GM12878 (cell line): ENCODE results near the gene C3.

Source experiments
- BRCA1 ChIP-seq: IDR thresholded peaks from 2 replicates; pipeline ENCODE4 v1.6.1; 2011; ENCODE audit warnings: low read depth, low read length, improper control_type of control experiment
- CHD4 ChIP-seq: fragments of 200-600 bp; sonication (generic); IDR thresholded peaks from 2 replicates; pipeline ENCODE4 v1.6.1; 2016; ENCODE audit warnings: mild to moderate bottlenecking
- POLR2A ChIP-seq: IDR thresholded peaks from 2 replicates; pipeline ENCODE4 v1.6.1; 2011; ENCODE audit warnings: low read depth, mild to moderate bottlenecking, low read length
- RFX5 ChIP-seq: IDR thresholded peaks from 2 replicates; pipeline ENCODE4 v1.6.1; 2011; ENCODE audit warnings: low read depth, low read length, improper control_type of control experiment
- TAF1 ChIP-seq: IDR thresholded peaks from 2 replicates; pipeline ENCODE4 v1.6.1; 2011; ENCODE audit warnings: mild to moderate bottlenecking, low read depth, low read length, borderline replicate concordance
- ZNF274 ChIP-seq: IDR thresholded peaks from one replicate; pipeline ENCODE4 v1.8.0; 2011; ENCODE audit not compliant: insufficient read length, insufficient read depth
- TF ChIP-seq, protein P1 (sequence below): fragments of 450-650 bp; IDR thresholded peaks from 2 replicates; pipeline ENCODE4 v1.6.1; 2016; ENCODE audit warnings: mild to moderate bottlenecking, moderate library complexity, borderline replicate concordance
- TF ChIP-seq, protein P2 (sequence below), 3 experiments: IDR thresholded peaks in 2 of 3; conservative IDR thresholded peaks in 1 of 3; 2 replicates each; pipeline ENCODE4 v1.5.1; 2011; ENCODE audit warnings: low read depth in 3 of 3, low read length in 3 of 3, mild to moderate bottlenecking in 3 of 3, control low read depth in 2 of 3, moderate library complexity in 2 of 3, inconsistent platforms in 1 of 3, mixed read lengths in 1 of 3; ENCODE audit not compliant: control insufficient read depth in 2 of 3, insufficient read depth in 1 of 3; ENCODE audit errors: extremely low read depth in 1 of 3
- TF ChIP-seq, protein P3 (sequence below): IDR thresholded peaks from 2 replicates; pipeline ENCODE4 v1.6.1; 2012; ENCODE audit warnings: low read depth, low read length, improper control_type of control experiment

DNA sequence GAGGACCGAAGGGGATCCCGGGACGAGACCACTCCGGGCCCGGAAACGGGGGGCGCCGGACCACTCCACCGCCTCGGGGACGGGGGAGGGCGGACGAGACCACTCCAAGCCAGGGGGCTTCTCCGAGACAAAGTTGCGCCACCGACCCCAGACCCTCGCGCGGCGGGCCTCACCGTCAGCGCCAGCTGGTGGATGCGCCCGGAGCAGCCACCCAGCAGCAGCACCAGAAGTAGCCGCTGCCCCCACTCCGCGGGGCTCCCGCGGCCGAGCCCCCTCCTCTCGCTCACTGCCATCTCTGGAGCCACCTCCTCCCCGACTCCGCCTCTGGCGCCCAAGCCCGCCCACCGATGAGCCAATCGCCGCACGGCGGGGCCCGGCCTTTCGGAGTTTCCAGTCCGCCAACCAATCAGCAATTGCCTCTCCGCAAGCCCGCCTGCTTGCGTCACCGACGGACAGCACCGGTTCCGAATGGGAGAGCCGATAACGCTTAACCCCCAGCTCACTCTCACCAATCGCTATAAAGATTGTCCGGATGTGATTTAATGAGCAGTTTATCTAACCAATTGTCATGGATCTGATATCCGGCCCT, 16.9 kb upstream of the C3 start, which contains the start of gene GPR108:
- TF ChIP-seq, protein P1, sequence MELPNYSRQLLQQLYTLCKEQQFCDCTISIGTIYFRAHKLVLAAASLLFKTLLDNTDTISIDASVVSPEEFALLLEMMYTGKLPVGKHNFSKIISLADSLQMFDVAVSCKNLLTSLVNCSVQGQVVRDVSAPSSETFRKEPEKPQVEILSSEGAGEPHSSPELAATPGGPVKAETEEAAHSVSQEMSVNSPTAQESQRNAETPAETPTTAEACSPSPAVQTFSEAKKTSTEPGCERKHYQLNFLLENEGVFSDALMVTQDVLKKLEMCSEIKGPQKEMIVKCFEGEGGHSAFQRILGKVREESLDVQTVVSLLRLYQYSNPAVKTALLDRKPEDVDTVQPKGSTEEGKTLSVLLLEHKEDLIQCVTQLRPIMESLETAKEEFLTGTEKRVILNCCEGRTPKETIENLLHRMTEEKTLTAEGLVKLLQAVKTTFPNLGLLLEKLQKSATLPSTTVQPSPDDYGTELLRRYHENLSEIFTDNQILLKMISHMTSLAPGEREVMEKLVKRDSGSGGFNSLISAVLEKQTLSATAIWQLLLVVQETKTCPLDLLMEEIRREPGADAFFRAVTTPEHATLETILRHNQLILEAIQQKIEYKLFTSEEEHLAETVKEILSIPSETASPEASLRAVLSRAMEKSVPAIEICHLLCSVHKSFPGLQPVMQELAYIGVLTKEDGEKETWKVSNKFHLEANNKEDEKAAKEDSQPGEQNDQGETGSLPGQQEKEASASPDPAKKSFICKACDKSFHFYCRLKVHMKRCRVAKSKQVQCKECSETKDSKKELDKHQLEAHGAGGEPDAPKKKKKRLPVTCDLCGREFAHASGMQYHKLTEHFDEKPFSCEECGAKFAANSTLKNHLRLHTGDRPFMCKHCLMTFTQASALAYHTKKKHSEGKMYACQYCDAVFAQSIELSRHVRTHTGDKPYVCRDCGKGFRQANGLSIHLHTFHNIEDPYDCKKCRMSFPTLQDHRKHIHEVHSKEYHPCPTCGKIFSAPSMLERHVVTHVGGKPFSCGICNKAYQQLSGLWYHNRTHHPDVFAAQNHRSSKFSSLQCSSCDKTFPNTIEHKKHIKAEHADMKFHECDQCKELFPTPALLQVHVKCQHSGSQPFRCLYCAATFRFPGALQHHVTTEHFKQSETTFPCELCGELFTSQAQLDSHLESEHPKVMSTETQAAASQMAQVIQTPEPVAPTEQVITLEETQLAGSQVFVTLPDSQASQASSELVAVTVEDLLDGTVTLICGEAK = peak; percentile 28; the same call in 1 of the 2 replicates
- TF ChIP-seq, protein P2, sequence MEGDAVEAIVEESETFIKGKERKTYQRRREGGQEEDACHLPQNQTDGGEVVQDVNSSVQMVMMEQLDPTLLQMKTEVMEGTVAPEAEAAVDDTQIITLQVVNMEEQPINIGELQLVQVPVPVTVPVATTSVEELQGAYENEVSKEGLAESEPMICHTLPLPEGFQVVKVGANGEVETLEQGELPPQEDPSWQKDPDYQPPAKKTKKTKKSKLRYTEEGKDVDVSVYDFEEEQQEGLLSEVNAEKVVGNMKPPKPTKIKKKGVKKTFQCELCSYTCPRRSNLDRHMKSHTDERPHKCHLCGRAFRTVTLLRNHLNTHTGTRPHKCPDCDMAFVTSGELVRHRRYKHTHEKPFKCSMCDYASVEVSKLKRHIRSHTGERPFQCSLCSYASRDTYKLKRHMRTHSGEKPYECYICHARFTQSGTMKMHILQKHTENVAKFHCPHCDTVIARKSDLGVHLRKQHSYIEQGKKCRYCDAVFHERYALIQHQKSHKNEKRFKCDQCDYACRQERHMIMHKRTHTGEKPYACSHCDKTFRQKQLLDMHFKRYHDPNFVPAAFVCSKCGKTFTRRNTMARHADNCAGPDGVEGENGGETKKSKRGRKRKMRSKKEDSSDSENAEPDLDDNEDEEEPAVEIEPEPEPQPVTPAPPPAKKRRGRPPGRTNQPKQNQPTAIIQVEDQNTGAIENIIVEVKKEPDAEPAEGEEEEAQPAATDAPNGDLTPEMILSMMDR (IDR thresholded peaks at IDR 0.05 in 2 of 3, conservative IDR thresholded peaks at IDR 0.05 in 1 of 3; ENCODE audit: control insufficient read depth in 2 of 3, extremely low read depth in 1 of 3, insufficient read depth in 1 of 3, low read depth in 3 of 3, low read length in 3 of 3) = no peak
- peak; percentile 59 for TF ChIP-seq BRCA1
- TF ChIP-seq CHD4 = no peak
- peak; percentile 66 for TF ChIP-seq POLR2A
- TF ChIP-seq TAF1 = no peak; the same call in 1 of the 2 replicates
- peak; percentile 76 for TF ChIP-seq RFX5
- TF ChIP-seq ZNF274 = no peak
- TF ChIP-seq, protein P3, sequence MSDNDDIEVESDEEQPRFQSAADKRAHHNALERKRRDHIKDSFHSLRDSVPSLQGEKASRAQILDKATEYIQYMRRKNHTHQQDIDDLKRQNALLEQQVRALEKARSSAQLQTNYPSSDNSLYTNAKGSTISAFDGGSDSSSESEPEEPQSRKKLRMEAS = peak; percentile 22; the same call in 1 of the 2 replicates
